HCT116 (cell line): ENCODE results near the gene MIAT. TPM values are rescaled to one million over a fixed set of nuclear protein-coding genes. Genes with fewer than 3 reads are reported as not detected.

ENCODE experiments used
- ATAC-seq: fragments of 200-7000 bp; cut with Tn5 transposase; 2 replicates; pipeline ENCODE4 v1.9.1; 2020; ENCODE audit warnings: mild to moderate bottlenecking, moderate library complexity
- BruUV-seq: library from RNA; stranded (reverse); fragments of 400-500 nt; replicated peaks from 2 replicates; lab custom pipeline; 2021; lab: Mats Ljungman, UMichigan
- CTCF ChIA-PET: fragments of 300-600 bp; sonication (Branson Sonifier 250); formaldehyde crosslinking; loops from one replicate; lab custom pipeline; 2021; ENCODE audit warnings: antibody characterized with exemption; lab: Charles Lee
- POLR2A ChIA-PET: fragments of 300-600, 350-600 bp; sonication (Branson Sonifier 250); formaldehyde crosslinking; loops from one replicate; lab custom pipeline; 2021; ENCODE audit warnings: antibody characterized with exemption; lab: Charles Lee
- RAD21 ChIA-PET, 2 experiments: fragments of 300-600 bp; sonication (Branson Sonifier 250); formaldehyde crosslinking; loops; one replicate each; lab custom pipeline; 2023; ENCODE audit warnings: low total read pairs in 2 of 2; ENCODE audit not compliant: uncharacterized antibody in 2 of 2, unreplicated experiment in 2 of 2, low non-redundant PET in 1 of 2; lab: Charles Lee
- DNase-seq: peaks from one replicate; pipeline ENCODE4 v3.0.0-alpha.2; 2010; ENCODE audit warnings: low read depth, low spot score
- H2AFZ ChIP-seq: fragments of 200-600 bp; shearing (Covaris generic), sonication (generic); 2 replicates; pipeline ENCODE4 v1.6.1; 2017; ENCODE audit warnings: low read depth, mixed run types, mixed read lengths, antibody characterized with exemption, low read length; ENCODE audit not compliant: poor library complexity, severe bottlenecking
- H3K27ac ChIP-seq: 2 replicates; pipeline ENCODE4 v1.5.1; 2012; ENCODE audit warnings: low read depth, low read length
- H3K27me3 ChIP-seq: fragments of 200-600 bp; sonication (generic); 2 replicates; pipeline ENCODE4 v1.6.1; 2016; ENCODE audit warnings: mixed run types, low read length, mixed read lengths; ENCODE audit not compliant: insufficient read depth
- H3K36me3 ChIP-seq, 2 experiments: fragments of 200-500 bp in 1 of 2; fragments of 200-600 bp in 1 of 2; sonication (Bioruptor generic) in 1 of 2; sonication (generic) in 1 of 2; 2 replicates each; pipeline versions ENCODE4 v1.5.1 to v1.6.1; 2014 to 2016; ENCODE audit warnings: low read length in 2 of 2, inconsistent platforms in 1 of 2, mixed read lengths in 1 of 2, mixed run types in 1 of 2; ENCODE audit not compliant: insufficient read depth in 2 of 2, control insufficient read depth in 1 of 2
- H3K4me1 ChIP-seq, 2 experiments: fragments of 200-600 bp in 1 of 2; sonication (generic) in 1 of 2; 2 replicates each; pipeline versions ENCODE4 v1.5.1 to v1.6.1; 2012 to 2017; ENCODE audit warnings: low read length in 2 of 2, inconsistent platforms in 1 of 2, mild to moderate bottlenecking in 1 of 2, mixed read lengths in 1 of 2, mixed run types in 1 of 2, moderate library complexity in 1 of 2; ENCODE audit not compliant: insufficient read depth in 2 of 2, control insufficient read depth in 1 of 2
- H3K4me2 ChIP-seq: fragments of 200-600 bp; sonication (generic); 2 replicates; pipeline ENCODE4 v1.6.1; 2017; ENCODE audit warnings: mixed run types, low read length, mixed read lengths
- H3K4me3 ChIP-seq, 2 experiments: fragments of 200-600 bp in 1 of 2; sonication (generic) in 1 of 2; replicated peaks in 1 of 2; 2 replicates each; pipeline ENCODE4 v1.5.1; 2011 to 2016; ENCODE audit warnings: low read length in 2 of 2, control low read depth in 1 of 2, low read depth in 1 of 2, mild to moderate bottlenecking in 1 of 2, mixed read lengths in 1 of 2, mixed run types in 1 of 2
- H3K79me2 ChIP-seq: fragments of 200-600 bp; sonication (generic); 2 replicates; pipeline ENCODE4 v1.6.1; 2017; ENCODE audit warnings: mild to moderate bottlenecking, mixed run types, low read length, moderate library complexity, mixed read lengths; ENCODE audit not compliant: insufficient read depth
- H3K9ac ChIP-seq: fragments of 200-600 bp; sonication (generic); 2 replicates; pipeline ENCODE4 v1.6.1; 2016; ENCODE audit warnings: low read length, mixed read lengths
- H3K9me2 ChIP-seq: fragments of 200-600 bp; sonication (generic), shearing (Covaris generic); 2 replicates; pipeline ENCODE4 v1.6.1; 2017; ENCODE audit warnings: mixed run types, mild to moderate bottlenecking, moderate library complexity; ENCODE audit not compliant: insufficient read depth
- H3K9me3 ChIP-seq, 2 experiments: fragments of 200-500 bp in 1 of 2; fragments of 200-600 bp in 1 of 2; sonication (Bioruptor generic) in 1 of 2; sonication (generic) in 1 of 2; 2 replicates each; pipeline ENCODE4 v1.6.1; 2014 to 2017; ENCODE audit warnings: low read length in 2 of 2, mixed read lengths in 2 of 2, inconsistent platforms in 1 of 2, low read depth in 1 of 2, mild to moderate bottlenecking in 1 of 2, mixed run types in 1 of 2, moderate library complexity in 1 of 2; ENCODE audit not compliant: control insufficient read depth in 1 of 2, insufficient read depth in 1 of 2
- H4K20me1 ChIP-seq: fragments of 200-600 bp; sonication (generic), shearing (Covaris generic); 2 replicates; pipeline ENCODE4 v1.6.1; 2017; ENCODE audit warnings: mixed run types, mild to moderate bottlenecking, moderate library complexity; ENCODE audit not compliant: insufficient read depth
- ATF3 ChIP-seq: IDR thresholded peaks from 2 replicates; pipeline ENCODE4 v1.6.1; 2012
- CBX3 ChIP-seq: IDR thresholded peaks from 2 replicates; pipeline ENCODE4 v1.6.1; 2012; ENCODE audit warnings: low read depth
- CEBPB ChIP-seq: IDR thresholded peaks from 2 replicates; pipeline ENCODE4 v1.6.1; 2012; ENCODE audit warnings: low read depth
- EGR1 ChIP-seq: IDR thresholded peaks from 2 replicates; pipeline ENCODE4 v1.6.1; 2012; ENCODE audit warnings: low read depth
- ELF1 ChIP-seq: IDR thresholded peaks from 2 replicates; pipeline ENCODE4 v1.6.1; 2012; ENCODE audit warnings: low read depth, borderline replicate concordance
- intact Hi-C: fragments of 100-400 bp; cut with micrococcal nuclease; formaldehyde crosslinking; loops from 2 replicates; pipeline ENCODE4 v1.10.0; 2022
- total RNA-seq: library from RNA; stranded (reverse); gene quantifications from one replicate; pipeline ENCODE4 v1.2.1, GENCODE V29; 2021; ENCODE audit not compliant: unreplicated experiment
- TF ChIP-seq, protein P1 (sequence below): IDR thresholded peaks from 2 replicates; pipeline ENCODE4 v1.6.1; 2012; ENCODE audit warnings: low read depth

The MIAT gene
- total RNA-seq, 1 experiment from 2014 or later, result 0.54 TPM

DNA sequence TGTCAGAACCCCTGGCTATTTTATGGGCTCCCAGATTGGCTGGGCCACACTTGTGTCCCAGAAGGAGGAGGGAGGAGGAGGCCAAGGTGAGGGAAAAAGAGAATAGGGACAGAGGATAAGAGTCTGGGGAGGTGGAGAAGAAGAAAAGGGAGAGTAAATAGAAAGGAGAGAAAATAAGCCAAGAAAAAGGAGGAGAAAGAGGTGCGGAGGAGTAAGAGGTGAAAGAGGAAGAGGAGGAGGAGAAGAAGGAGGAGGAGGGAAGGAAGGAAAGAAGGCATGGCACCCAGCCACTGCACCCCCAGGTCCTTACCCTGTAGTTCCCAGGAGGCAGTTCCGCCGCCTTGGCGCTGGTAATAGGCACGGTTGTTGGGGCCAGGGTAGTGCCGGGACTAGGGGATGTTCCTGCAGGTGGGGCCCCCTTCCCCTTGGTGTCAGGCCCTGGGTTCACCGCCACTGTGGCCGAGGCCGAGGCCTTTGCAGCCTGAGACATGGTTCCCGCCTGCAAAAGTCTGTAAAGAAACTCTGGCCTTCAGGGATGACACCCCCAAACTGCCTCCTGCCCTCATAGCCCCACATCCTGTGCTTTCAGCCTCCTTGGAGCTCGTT, 41.5 kb upstream of the MIAT start:
- no peak overlapping the region for H3K27ac ChIP-seq
- H3K36me3 ChIP-seq, result no peaks in the 10 kb centered on the region
- H3K9me2 ChIP-seq, result no peaks in the 10 kb centered on the region
- 0 out of 2 replicates have a peak, but pooled peaks cover 5% of the 10 kb centered on the region for H3K27me3 ChIP-seq
- ATAC-seq (no peak), DNase-seq (no peak)
- CTCF ChIA-PET, result no interaction called here
- no peak overlapping the region for H3K9ac ChIP-seq
- BruUV-seq, result no TSS peak
- TF ChIP-seq CEBPB (no peak), EGR1 (no peak), ATF3 (no peak), ELF1 (no peak), CBX3 (no peak)
- TF ChIP-seq, protein P1, sequence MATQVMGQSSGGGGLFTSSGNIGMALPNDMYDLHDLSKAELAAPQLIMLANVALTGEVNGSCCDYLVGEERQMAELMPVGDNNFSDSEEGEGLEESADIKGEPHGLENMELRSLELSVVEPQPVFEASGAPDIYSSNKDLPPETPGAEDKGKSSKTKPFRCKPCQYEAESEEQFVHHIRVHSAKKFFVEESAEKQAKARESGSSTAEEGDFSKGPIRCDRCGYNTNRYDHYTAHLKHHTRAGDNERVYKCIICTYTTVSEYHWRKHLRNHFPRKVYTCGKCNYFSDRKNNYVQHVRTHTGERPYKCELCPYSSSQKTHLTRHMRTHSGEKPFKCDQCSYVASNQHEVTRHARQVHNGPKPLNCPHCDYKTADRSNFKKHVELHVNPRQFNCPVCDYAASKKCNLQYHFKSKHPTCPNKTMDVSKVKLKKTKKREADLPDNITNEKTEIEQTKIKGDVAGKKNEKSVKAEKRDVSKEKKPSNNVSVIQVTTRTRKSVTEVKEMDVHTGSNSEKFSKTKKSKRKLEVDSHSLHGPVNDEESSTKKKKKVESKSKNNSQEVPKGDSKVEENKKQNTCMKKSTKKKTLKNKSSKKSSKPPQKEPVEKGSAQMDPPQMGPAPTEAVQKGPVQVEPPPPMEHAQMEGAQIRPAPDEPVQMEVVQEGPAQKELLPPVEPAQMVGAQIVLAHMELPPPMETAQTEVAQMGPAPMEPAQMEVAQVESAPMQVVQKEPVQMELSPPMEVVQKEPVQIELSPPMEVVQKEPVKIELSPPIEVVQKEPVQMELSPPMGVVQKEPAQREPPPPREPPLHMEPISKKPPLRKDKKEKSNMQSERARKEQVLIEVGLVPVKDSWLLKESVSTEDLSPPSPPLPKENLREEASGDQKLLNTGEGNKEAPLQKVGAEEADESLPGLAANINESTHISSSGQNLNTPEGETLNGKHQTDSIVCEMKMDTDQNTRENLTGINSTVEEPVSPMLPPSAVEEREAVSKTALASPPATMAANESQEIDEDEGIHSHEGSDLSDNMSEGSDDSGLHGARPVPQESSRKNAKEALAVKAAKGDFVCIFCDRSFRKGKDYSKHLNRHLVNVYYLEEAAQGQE, result no peak
- RAD21 ChIA-PET, result no interaction called here
- H2AFZ ChIP-seq, result no peak overlapping the region
- no peaks in the 10 kb centered on the region for H3K79me2 ChIP-seq
- no peaks in the 10 kb centered on the region for H3K4me1 ChIP-seq
- H3K4me2 ChIP-seq, result no peak overlapping the region
- H3K4me3 ChIP-seq, result no peak overlapping the region
- intact Hi-C loops, result no loop called here
- no peaks in the 10 kb centered on the region for H4K20me1 ChIP-seq
- H3K9me3 ChIP-seq, result no peaks in the 10 kb centered on the region
- POLR2A ChIA-PET, result no interaction called here
